ENCODE measurements around the gene ATG13. TPM values are rescaled to one million over a fixed set of nuclear protein-coding genes. Genes with fewer than 3 reads are reported as not detected.
A peak's percentile ranks its signal among the peaks of the same experiment; 100 is the strongest.

Gene ATG13
- total and polyA plus RNA-seq, 2 of the 8 experiments (the other 6 are each of a cell fraction or from before 2014, with no cell fraction given), result 65.0 to 77.4 TPM

DNA sequence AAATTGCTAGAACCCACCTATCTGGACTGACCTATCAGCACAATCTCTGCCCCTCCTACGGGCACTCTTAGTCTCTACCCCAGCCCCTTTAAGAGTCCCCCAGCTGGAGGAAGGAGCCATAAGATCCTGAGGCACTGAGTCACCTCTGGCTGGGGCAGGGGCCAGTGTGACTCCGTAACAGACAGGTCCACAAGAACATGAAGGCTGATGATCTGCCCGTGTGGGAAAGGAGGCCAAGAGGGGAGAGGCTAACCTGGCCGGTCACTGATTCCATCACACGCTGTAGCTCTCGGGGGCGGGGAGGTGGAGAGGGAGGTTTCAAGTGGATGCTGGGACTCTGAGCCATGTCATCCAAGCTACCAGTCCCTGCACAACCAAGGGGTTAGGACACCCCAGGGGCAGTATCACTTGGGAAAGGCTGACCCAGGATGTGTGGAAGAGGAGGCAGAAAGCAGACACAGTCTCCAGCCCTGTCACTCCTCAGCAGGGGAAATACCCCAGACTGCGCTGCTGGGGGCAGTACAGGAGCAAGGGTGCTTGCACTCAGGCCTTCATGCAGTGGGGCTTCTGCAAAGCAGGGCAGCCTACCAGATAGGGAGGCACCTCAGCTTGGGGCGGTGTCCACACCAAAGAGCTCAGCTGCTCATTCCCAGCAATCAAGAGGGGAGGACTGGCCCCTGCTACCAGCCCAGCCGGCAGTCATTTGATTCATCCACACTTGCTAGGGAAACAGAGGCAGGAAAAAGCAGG is 60.8 kb downstream of the ATG13 start:
- POLR2A ChIA-PET (ENCODE audit: partially characterized antibody), result interaction anchor here (0.7 to 1.3 kb wide), 2 partner anchors 20 to 563 kb away, joined by 4 read pairs; no protein-coding TSS in a partner anchor

More for the DNA sequence above, 60.8 kb downstream of the ATG13 start:
- CTCF ChIA-PET (ENCODE audit: partially characterized antibody), result interaction anchor here (0.6 to 7.5 kb wide), 8 partner anchors 8 to 77 kb away, joined by 3 to 36 read pairs (median 4); no protein-coding TSS in a partner anchor
- H3K27ac ChIP-seq (ENCODE audit: low read depth, low read length), result no peak overlapping the region
- no peak overlapping the region for H2BK120ac ChIP-seq (replicated peaks; ENCODE audit: low read depth, low read length)
- no peak overlapping the region for H3K18ac ChIP-seq (ENCODE audit: extremely low read depth, low read length)
- no peaks in the 10 kb centered on the region for H3K79me1 ChIP-seq (ENCODE audit: low read depth, low read length)
- no peaks in the 10 kb centered on the region for H3K79me2 ChIP-seq (ENCODE audit: control insufficient read depth in 1 of 2, insufficient read depth in 2 of 2, low read length in 2 of 2)
- H3K56ac ChIP-seq (replicated peaks; ENCODE audit: insufficient read length, low read depth, low read length), result no peak overlapping the region
- no peak overlapping the region for H2AFZ ChIP-seq (ENCODE audit: low read length)
- H3K4ac ChIP-seq (replicated peaks; ENCODE audit: insufficient read length, low read depth, low read length), result no peak overlapping the region
- no peak overlapping the region for H4K5ac ChIP-seq (ENCODE audit: insufficient read length, low read depth, low read length)
- no peak overlapping the region for H2BK12ac ChIP-seq (ENCODE audit: low read depth, low read length)
- DNase-seq (ENCODE audit: low read depth in 1 of 2, low spot score in 2 of 2) (peak in 1 of 2 experiments; percentile 47), FAIRE-seq (no peak)
- H3K9ac ChIP-seq (replicated peaks in 1 of 4; ENCODE audit: extremely low read depth in 1 of 4, low read depth in 3 of 4, low read length in 3 of 4), result no peak overlapping the region
- no peak overlapping the region for H3K14ac ChIP-seq (ENCODE audit: insufficient read length)
- peaks cover 0 to 3% of the 10 kb centered on the region in 2 experiments for H4K20me1 ChIP-seq (replicated peaks in 1 of 2; ENCODE audit: control insufficient read depth in 1 of 2, insufficient read depth in 2 of 2, low read length in 2 of 2)
- no peak overlapping the region for H3K4me2 ChIP-seq (ENCODE audit: insufficient read depth in 1 of 2, low read depth in 2 of 2, low read length in 2 of 2)
- H3K23ac ChIP-seq (ENCODE audit: insufficient read length), result no peak overlapping the region
- 91% methylated on average over 10 of the region's 10 CpGs; no CpG with 5 or more reads in 1 of the 2 experiments for WGBS, 2 experiments (ENCODE audit: extremely low coverage in 1 of 2, insufficient coverage in 1 of 2, insufficient read length in 1 of 2, insufficient replicate concordance in 2 of 2, low coverage in 1 of 2, low lambda C conversion rate in 2 of 2, missing lambda C conversion rate in 1 of 2)
- no peaks in the 10 kb centered on the region for H3K9me3 ChIP-seq (ENCODE audit: insufficient read depth in 2 of 2, low read depth in 1 of 2, low read length in 1 of 2)
- no peak overlapping the region for H2BK20ac ChIP-seq (ENCODE audit: low read length)
- no peaks in the 10 kb centered on the region for H3K23me2 ChIP-seq (ENCODE audit: low read depth, low read length)
- H2AK5ac ChIP-seq (ENCODE audit: low read depth, low read length), result no peak overlapping the region
- no peak overlapping the region for H2BK15ac ChIP-seq (ENCODE audit: low read length)
- H3K36me3 ChIP-seq (ENCODE audit: control insufficient read depth in 2 of 4, insufficient read depth in 4 of 4, low read length in 3 of 4), result peaks cover 2 to 14% (median 4%) of the 10 kb centered on the region in 4 experiments; a peak in 4 of 8 replicates
- no peak overlapping the region for H4K91ac ChIP-seq (replicated peaks; ENCODE audit: insufficient read length, low read length)
- H3K4me1 ChIP-seq (replicated peaks in 1 of 4; ENCODE audit: control insufficient read depth in 3 of 4, insufficient read depth in 4 of 4, low read length in 3 of 4), result peaks cover 3 to 19% (median 7%) of the 10 kb centered on the region in 4 experiments
- H4K8ac ChIP-seq (ENCODE audit: extremely low read depth, insufficient read depth, low read length), result no peak overlapping the region; the same call in 1 of the 2 replicates
- no peak overlapping the region for H3K4me3 ChIP-seq (ENCODE audit: extremely low read depth in 1 of 4, insufficient read depth in 2 of 4, low read depth in 3 of 4, low read length in 4 of 4)
- H3K27me3 ChIP-seq (replicated peaks in 1 of 4; ENCODE audit: control insufficient read depth in 3 of 4, extremely low read depth in 1 of 4, insufficient read depth in 3 of 4, low read length in 3 of 4), result no peaks in the 10 kb centered on the region
- H2BK5ac ChIP-seq (ENCODE audit: low read depth, low read length), result no peak overlapping the region

All from H1 (cell line).